Thyroid gland (tissue), 4 donors: ENCODE data around the gene ACTL6B.

Experiments
- POLR2A ChIP-seq, 2 donors: fragments of 450-650 bp; IDR thresholded peaks; one replicate each; pipeline ENCODE4 v1.6.1; 2017; ENCODE audit warnings: antibody characterized with exemption in 2 of 2, mild to moderate bottlenecking in 2 of 2, moderate library complexity in 1 of 2
- TF ChIP-seq, protein P1 (sequence below), 6 experiments: fragments of 200-600 bp in 3 of 6; fragments of 450-650 bp in 3 of 6; sonication (generic) in 3 of 6; IDR thresholded peaks; one replicate each; pipeline ENCODE4 v1.5.1; 2016 to 2019; ENCODE audit warnings: antibody characterized with exemption in 6 of 6, mild to moderate bottlenecking in 2 of 6, inconsistent platforms in 1 of 6, moderate library complexity in 1 of 6

DNA sequence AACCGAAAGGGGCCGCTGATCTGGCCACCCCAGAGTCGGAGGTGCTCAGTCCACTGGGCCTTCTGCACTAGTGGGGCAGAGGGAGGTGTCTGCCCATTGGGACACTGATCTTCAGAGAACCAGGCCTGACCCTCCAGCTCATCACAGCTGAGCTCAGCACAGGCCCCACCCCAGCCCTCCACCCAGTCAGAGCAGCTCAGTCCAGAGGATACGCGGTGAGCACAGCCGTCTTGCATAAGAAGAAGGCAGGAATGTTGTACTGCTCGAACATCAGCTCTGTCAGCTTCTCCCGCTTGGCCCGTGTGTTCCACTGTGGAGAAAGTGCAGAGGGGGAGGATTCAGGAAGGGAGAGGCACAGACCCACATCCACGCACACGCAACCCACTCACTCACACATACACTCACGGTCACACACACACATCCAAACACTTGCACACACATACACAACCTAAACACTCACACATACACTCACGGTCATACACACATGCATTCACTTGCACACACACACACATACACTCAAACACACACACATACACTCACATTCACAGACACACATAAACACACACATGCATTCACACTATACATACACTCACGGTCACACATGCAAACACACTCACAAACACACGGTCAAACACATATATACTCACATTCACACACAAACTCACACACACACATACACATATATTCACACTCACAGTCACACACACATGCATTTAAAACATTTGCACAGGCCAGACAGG lies 6.3 kb downstream of the ACTL6B start:
- TF ChIP-seq, protein P1, sequence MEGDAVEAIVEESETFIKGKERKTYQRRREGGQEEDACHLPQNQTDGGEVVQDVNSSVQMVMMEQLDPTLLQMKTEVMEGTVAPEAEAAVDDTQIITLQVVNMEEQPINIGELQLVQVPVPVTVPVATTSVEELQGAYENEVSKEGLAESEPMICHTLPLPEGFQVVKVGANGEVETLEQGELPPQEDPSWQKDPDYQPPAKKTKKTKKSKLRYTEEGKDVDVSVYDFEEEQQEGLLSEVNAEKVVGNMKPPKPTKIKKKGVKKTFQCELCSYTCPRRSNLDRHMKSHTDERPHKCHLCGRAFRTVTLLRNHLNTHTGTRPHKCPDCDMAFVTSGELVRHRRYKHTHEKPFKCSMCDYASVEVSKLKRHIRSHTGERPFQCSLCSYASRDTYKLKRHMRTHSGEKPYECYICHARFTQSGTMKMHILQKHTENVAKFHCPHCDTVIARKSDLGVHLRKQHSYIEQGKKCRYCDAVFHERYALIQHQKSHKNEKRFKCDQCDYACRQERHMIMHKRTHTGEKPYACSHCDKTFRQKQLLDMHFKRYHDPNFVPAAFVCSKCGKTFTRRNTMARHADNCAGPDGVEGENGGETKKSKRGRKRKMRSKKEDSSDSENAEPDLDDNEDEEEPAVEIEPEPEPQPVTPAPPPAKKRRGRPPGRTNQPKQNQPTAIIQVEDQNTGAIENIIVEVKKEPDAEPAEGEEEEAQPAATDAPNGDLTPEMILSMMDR (IDR thresholded peaks at IDR 0.05): no peak
- TF ChIP-seq POLR2A (IDR thresholded peaks at IDR 0.05): no peak
